GM21381 (cell line): ENCODE results near the gene JARID2.

ENCODE experiments used
- ATAC-seq: cut with Tn5 transposase; IDR thresholded peaks from one replicate; pipeline ENCODE4 v1.9.1; 2021; ENCODE audit warnings: mild to moderate bottlenecking, moderate library complexity; ENCODE audit not compliant: unreplicated experiment

The JARID2 gene

DNA sequence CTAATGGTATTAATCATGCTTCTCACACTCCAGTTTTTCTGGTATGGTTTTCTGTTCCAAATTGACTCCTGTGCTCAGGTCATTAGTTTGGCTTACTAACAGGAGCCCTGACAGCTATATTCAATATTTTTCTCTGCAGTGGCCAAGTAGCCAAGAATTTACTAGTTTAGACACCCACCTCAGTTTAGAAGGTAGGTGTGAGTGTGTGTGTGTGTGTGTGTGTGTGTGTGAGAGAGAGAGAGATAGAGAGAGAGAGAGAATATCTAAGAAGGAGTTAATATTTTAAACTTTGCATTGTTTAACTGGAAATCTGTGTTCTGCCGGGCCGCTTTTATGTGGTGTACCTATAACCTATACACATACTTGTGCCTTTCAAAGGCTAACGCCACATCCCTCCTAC lies 18.5 kb downstream of the JARID2 start:
- ATAC-seq = no peak

DNA sequence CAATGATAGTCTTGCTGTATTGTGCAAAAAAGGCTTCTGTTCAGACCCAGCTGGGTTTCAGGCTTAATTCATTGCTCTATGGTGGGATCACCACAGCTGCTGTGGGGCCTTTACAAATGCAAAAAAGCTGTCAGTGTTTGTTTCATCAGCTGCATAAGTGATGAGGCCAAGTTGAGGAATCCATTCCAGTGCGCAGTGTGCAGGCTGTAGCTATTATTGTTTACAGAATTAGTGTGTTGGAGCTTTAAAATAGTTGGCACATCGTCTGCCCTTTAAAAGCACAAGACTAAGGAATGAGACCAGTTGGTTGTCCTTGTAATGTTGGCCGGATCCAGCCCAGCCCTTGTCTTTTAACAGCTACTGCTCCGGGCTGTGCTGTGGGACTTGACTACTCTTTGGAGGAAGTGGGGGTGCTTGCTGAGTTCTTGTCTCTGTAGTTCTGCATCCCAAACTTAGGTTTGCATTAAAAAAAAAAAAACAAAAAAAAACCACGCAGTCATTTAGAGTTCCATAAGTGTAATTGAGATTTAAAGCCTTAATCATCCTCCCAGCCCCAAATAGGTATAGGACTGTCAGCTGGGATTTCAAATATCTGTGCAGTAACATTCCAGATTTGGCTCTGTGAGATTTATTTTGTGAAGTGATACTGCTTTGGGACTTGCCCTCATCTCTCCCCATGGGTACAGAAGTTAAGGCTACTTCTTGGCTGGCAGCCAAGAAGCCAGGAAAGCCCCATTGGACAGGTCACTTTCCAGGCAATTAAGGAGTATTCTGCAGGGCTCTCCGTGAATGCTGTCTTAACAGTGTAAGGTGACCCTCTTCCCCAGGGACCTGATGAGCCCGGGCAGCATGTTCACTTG lies 19.3 kb downstream of the JARID2 start:
- ATAC-seq = no peak

- ATAC-seq = no peak
These were observed 19.9 kb downstream of the JARID2 start for GRCh38 chr6:15265787-15266186.

GRCh38 chr6:15266423-15266996 lies 20.6 kb downstream of the JARID2 start:
- peak; percentile 57 for ATAC-seq

DNA sequence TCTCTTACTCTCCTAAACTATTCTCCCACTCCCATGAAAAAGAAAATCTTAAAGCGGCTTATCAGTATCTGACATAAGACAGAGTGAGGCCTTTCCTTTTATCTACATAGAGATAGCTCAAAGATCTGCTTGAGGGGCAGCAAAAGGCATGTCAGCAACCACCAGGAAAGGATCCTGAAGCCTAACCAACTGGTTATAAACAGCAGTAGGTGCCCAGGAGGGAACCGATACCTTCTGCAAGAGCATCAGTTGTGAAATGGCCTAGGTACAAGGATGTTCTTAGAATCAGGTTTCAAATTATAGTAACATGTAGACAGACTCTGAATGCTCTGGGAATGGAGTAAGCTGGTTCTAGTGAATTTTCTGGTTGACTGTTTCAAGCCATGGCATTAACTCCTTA lies 21.4 kb downstream of the JARID2 start:
- ATAC-seq = no peak

- no peak for ATAC-seq
These were observed 22.5 kb downstream of the JARID2 start for GRCh38 chr6:15268137-15268908.

- ATAC-seq = no peak
These were observed 23.1 kb downstream of the JARID2 start for GRCh38 chr6:15269011-15269410.

GRCh38 chr6:15269619-15270018 lies 23.8 kb downstream of the JARID2 start:
- no peak for ATAC-seq

DNA sequence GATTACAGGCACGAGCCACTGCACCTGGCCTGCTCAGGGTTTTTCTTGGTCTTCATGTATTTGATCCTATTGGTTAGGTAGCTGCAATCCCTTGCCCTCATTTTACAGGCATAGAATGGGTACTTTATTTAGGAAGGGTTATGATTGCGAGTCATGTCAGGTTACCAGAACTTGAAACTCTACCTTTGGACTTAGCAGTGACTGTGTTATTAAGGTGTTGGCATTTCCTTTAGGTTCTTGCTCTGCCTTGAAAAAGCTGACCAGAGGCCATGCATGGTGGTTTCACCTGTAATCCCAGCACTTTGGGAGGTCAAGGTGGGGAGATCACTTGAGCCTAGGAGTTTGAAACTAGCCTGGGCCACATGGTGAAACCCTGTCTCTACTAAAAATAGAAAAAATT lies 24.5 kb downstream of the JARID2 start:
- no peak for ATAC-seq

DNA sequence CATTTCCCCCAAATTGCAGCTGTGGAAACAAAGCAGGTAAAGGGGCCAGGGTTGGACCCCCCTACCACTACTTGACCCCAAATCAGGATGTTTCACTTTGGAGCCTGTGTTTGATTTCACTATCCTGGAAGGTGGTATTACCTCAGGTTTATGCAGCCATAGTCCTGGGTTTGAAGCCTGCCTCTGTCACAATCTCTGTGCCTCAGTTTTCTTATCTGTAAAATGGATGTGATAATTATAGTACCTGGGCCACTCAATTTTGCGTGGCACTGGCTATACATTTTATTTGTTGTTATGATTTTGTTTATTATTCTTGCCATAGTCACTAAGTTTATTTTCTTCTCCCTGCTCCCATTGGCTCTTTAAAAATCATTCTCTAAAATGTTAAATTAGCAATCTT lies 26.7 kb downstream of the JARID2 start:
- ATAC-seq = no peak

- ATAC-seq = no peak
These were observed 29.0 kb downstream of the JARID2 start for GRCh38 chr6:15274692-15275387.

DNA sequence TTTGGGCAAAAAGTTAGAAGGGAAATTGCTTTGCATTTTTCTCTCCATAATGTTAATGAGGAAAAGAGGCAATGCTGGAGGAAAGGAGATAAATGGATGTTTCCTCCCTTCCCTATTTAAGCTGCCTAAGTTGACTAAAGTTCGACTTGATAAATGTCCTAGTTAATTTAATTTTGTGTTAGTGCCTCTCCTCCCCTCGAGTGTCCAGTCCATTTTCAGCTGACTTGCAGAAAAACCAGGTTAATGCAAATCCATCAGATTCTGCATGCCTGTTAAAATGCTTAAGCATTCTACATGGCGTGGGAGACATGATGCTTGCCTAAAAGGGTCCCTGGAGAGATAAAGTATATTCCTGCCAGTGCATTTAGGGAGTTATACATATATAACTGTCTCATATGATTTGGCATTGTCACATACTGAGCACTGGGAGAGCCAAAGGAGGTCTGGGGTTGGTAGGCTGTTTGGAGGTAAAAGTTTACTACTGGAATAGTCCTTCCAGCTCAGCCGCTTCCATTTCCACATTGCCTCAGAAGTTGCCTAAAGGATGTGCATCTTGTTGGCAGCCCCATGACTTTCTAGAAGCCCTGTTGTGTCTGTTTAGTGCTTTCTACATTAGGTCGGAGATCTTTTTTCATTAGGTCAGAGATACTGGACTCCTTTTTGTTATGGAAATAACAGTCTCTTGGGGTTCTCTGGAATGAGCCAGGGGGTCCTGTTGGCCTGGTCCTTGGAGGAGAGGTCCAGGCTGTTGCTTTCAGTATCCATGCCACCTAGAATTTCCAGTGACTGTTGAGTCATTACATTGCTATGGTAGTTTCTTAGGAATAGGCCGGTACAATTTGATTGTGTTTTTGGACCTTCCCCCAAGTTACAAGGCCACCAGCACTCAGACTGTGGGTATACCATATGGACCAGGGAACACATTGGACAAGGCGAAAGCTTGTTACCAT lies 30.4 kb downstream of the JARID2 start:
- no peak for ATAC-seq

GRCh38 chr6:15279047-15279661 lies 33.3 kb downstream of the JARID2 start:
- ATAC-seq = no peak

- ATAC-seq = no peak
These were observed 34.2 kb downstream of the JARID2 start for GRCh38 chr6:15280028-15280427.

- ATAC-seq = no peak
These were observed 35.1 kb downstream of the JARID2 start for GRCh38 chr6:15280961-15281360.

GRCh38 chr6:15282334-15282733 lies 36.5 kb downstream of the JARID2 start:
- ATAC-seq = no peak

DNA sequence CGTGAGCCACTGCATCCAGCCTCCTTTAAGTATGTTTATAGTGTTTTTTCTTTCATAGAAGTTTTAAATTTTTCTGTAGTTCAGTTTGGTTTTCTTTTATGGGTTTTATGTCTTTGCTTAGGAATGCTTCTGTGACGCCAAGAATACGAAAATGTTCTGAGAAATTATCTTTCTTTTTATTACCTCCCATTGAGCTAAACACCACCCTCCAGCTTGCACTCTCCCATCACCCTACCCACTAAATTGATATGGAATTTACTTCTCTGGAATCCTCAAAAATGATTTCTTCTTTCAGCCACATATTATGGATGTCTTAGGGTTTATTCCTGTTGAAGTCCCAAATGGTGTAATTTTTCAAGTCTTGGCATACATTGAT lies 38.1 kb downstream of the JARID2 start:
- ATAC-seq = no peak

DNA sequence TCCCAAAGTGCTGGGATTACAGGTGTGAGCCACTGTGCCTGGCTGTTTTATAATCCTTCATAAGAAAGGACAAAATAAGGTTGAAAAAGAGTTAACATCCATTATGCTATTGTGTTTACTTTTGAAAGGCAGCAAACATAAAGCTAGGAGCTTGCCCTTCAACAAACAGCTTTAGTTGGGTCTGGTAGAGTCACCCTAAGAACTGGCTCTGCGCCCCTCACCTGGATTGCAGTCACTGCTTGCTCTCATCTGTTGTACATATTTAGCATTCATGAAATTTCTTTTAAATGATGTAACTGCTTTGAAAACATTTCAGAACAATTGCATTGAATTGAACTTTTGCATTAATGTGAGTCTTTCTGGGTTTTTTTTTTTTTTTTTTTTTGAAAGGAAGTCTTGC lies 38.9 kb downstream of the JARID2 start:
- no peak for ATAC-seq

- no peak for ATAC-seq
These were observed 39.9 kb downstream of the JARID2 start for GRCh38 chr6:15285682-15286294.
